Esophagus muscularis mucosa (tissue), 4 donors: ENCODE data around the gene C2CD4C.

Source experiments
- CTCF ChIP-seq, 3 experiments: fragments of 200-600 bp in 2 of 3; fragments of 450-650 bp in 1 of 3; sonication (generic) in 2 of 3; IDR thresholded peaks; one replicate each; pipeline ENCODE4 v1.5.1; 2017 to 2019; ENCODE audit warnings: antibody characterized with exemption in 3 of 3, mild to moderate bottlenecking in 2 of 3, moderate library complexity in 1 of 3
- EP300 ChIP-seq: sonication (generic); formaldehyde crosslinking; IDR thresholded peaks from one replicate; pipeline ENCODE4 v1.6.1; 2017; ENCODE audit warnings: antibody characterized with exemption
- POLR2A ChIP-seq: fragments of 450-650 bp; IDR thresholded peaks from one replicate; pipeline ENCODE4 v1.6.1; 2017; ENCODE audit warnings: antibody characterized with exemption, moderate library complexity, mild to moderate bottlenecking, low read depth

GRCh38 chr19:383040-383439, 25.9 kb downstream of the C2CD4C start:
- TF ChIP-seq CTCF (IDR thresholded peaks at IDR 0.05) (no peak), POLR2A (no peak), EP300 (no peak)
